Fibroblast of lung (primary cell): ENCODE results near the gene EEIG1. TPM values are rescaled to one million over a fixed set of nuclear protein-coding genes. Genes with fewer than 3 reads are reported as not detected.
A peak's percentile ranks its signal among the peaks of the same experiment; 100 is the strongest.

Source experiments
- DNase-seq, 2 donors: peaks; one replicate each; pipeline versions ENCODE4 v3.0.0 to v3.0.0-alpha.2; 2010; ENCODE audit warnings: low read depth in 2 of 2
- H2AFZ ChIP-seq: 2 replicates; pipeline ENCODE4 v1.5.1; 2012; ENCODE audit warnings: low read length, control low read depth, inconsistent platforms
- H3K27ac ChIP-seq: 2 replicates; pipeline ENCODE4 v1.5.1; 2011; ENCODE audit warnings: low read length, control low read depth; ENCODE audit not compliant: insufficient read depth
- H3K27me3 ChIP-seq: 2 replicates; pipeline ENCODE4 v1.5.1; 2011; ENCODE audit warnings: mild to moderate bottlenecking, low read length; ENCODE audit not compliant: control insufficient read depth, insufficient read depth
- H3K36me3 ChIP-seq: 2 replicates; pipeline ENCODE4 v1.5.1; 2011; ENCODE audit warnings: low read length; ENCODE audit not compliant: control insufficient read depth, insufficient read depth
- H3K4me1 ChIP-seq: 2 replicates; pipeline ENCODE4 v1.5.1; 2011; ENCODE audit warnings: low read length; ENCODE audit not compliant: control insufficient read depth, insufficient read depth; ENCODE audit errors: extremely low read depth
- H3K4me2 ChIP-seq: 2 replicates; pipeline ENCODE4 v1.5.1; 2011; ENCODE audit warnings: low read length, control low read depth; ENCODE audit not compliant: insufficient read depth; ENCODE audit errors: extremely low read depth
- H3K4me3 ChIP-seq, 4 experiments: fragments of 200-600 bp in 1 of 4; sonication (generic) in 1 of 4; replicated peaks in 1 of 4; 2 replicates each; pipeline ENCODE4 v1.5.1; 2011 to 2016; ENCODE audit warnings: low read length in 4 of 4, low read depth in 3 of 4, mild to moderate bottlenecking in 3 of 4, control low read depth in 2 of 4, inconsistent platforms in 1 of 4, mixed read lengths in 1 of 4; ENCODE audit not compliant: insufficient read depth in 1 of 4; ENCODE audit errors: control extremely low read depth in 1 of 4
- H3K79me2 ChIP-seq: 2 replicates; pipeline ENCODE4 v1.5.1; 2012; ENCODE audit warnings: mild to moderate bottlenecking, low read length, inconsistent platforms; ENCODE audit not compliant: control insufficient read depth, insufficient read depth
- H3K9ac ChIP-seq: 2 replicates; pipeline ENCODE4 v1.5.1; 2011; ENCODE audit warnings: mild to moderate bottlenecking, low read length, control low read depth; ENCODE audit not compliant: insufficient read depth
- H3K9me3 ChIP-seq: 2 replicates; pipeline ENCODE4 v1.5.1; 2012; ENCODE audit warnings: low read depth, low read length; ENCODE audit not compliant: control insufficient read depth, insufficient read depth
- H4K20me1 ChIP-seq: 2 replicates; pipeline ENCODE4 v1.5.1; 2011; ENCODE audit warnings: low read length; ENCODE audit not compliant: control insufficient read depth, insufficient read depth; ENCODE audit errors: extremely low read depth
- EZH2 ChIP-seq: IDR thresholded peaks from 2 replicates; pipeline ENCODE4 v1.5.1; 2012; ENCODE audit warnings: low read length, control low read depth, mild to moderate bottlenecking; ENCODE audit errors: missing control alignments
- polyA plus RNA-seq, 2 donors: library from polyadenylated mRNA; depleted of rRNA in 1 of 2; stranded (reverse) in 1 of 2; unstranded in 1 of 2; fragments of >200 nt; gene quantifications; 2 replicates each; pipeline ENCODE4 v1.2.1, GENCODE V29; 2011 to 2012; ENCODE audit warnings: missing spikeins in 1 of 2
- total RNA-seq: library from RNA; depleted of rRNA; stranded (reverse); fragments of >200 nt; gene quantifications from 2 replicates; pipeline ENCODE4 v1.2.1, GENCODE V29; 2014
- TF ChIP-seq, protein P1 (sequence below), 2 donors: IDR thresholded peaks in 1 of 2; conservative IDR thresholded peaks in 1 of 2; 1 replicate in 1 of 2; 2 replicates in 1 of 2; pipeline ENCODE4 v1.5.1; 2011 to 2012; ENCODE audit warnings: low read length in 2 of 2, control low read depth in 1 of 2, inconsistent platforms in 1 of 2, low read depth in 1 of 2, mild to moderate bottlenecking in 1 of 2

The EEIG1 gene
- total and polyA plus RNA-seq, 2 donors (not counting 1 experiment from before 2014, with no cell fraction given): 12.8 to 13.2 TPM

DNA sequence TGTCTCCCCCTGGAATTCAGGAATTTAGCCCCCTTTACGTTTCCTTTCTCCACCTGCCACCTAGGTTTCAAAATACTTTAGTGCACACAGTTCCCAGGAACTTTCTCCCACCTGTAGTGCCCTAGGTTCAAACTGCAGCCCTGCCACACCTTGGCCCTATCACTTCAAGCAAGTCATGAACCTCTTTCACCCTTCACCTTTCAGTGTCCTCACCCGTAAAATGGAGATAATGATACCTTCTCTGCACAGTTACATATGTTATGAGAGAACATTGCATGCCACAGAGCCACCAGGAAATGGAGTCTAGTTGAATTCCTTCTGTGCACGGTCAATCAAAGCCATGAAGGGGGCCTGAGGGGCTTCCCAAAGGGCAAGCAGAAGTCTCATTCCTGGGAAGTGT lies 9.8 kb upstream of the EEIG1 start:
- DNase-seq: no peak
- Histone ChIP-seq H2AFZ (no peak overlapping the region), H4K20me1 (no peaks in the 10 kb centered on the region), H3K4me2 (no peak overlapping the region), H3K9me3 (no peaks in the 10 kb centered on the region), H3K9ac (no peak overlapping the region), H3K27ac (no peak overlapping the region), H3K36me3 (no peaks in the 10 kb centered on the region), H3K27me3 (no peaks in the 10 kb centered on the region), H3K4me3 (no peak overlapping the region), H3K79me2 (no peaks in the 10 kb centered on the region), H3K4me1 (peaks cover 3% of the 10 kb centered on the region)
- no peak for TF ChIP-seq EZH2
- TF ChIP-seq, protein P1, sequence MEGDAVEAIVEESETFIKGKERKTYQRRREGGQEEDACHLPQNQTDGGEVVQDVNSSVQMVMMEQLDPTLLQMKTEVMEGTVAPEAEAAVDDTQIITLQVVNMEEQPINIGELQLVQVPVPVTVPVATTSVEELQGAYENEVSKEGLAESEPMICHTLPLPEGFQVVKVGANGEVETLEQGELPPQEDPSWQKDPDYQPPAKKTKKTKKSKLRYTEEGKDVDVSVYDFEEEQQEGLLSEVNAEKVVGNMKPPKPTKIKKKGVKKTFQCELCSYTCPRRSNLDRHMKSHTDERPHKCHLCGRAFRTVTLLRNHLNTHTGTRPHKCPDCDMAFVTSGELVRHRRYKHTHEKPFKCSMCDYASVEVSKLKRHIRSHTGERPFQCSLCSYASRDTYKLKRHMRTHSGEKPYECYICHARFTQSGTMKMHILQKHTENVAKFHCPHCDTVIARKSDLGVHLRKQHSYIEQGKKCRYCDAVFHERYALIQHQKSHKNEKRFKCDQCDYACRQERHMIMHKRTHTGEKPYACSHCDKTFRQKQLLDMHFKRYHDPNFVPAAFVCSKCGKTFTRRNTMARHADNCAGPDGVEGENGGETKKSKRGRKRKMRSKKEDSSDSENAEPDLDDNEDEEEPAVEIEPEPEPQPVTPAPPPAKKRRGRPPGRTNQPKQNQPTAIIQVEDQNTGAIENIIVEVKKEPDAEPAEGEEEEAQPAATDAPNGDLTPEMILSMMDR (conservative IDR thresholded peaks at IDR 0.05 in 1 of 2, IDR thresholded peaks at IDR 0.05 in 1 of 2; ENCODE audit: low read depth in 1 of 2, low read length in 2 of 2): no peak

DNA sequence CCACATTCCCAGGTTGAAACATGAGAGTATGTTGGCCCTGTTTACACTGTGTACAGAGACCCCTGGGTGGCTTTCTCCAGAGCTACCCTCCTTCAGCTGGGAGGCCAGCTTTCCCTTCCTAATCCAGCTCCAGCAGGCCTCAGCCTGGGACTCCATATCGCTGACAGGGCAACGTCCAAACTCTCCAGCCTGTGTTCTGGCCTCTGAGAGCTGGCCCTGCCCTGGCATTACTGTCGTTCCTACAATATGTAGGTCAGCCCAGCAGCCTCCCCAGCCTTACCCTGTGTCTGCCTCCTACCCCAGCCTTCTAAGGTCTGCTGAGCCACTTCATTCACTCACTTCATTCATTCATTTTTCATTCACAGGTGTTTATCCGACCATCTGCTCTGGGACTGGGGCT lies 8.3 kb upstream of the EEIG1 start:
- Histone ChIP-seq H3K36me3 (no peaks in the 10 kb centered on the region), H3K27ac (no peak overlapping the region), H4K20me1 (no peaks in the 10 kb centered on the region), H3K4me3 (no peak overlapping the region), H2AFZ (no peak overlapping the region), H3K79me2 (no peaks in the 10 kb centered on the region), H3K4me2 (no peak overlapping the region), H3K27me3 (no peaks in the 10 kb centered on the region), H3K4me1 (peaks cover 3% of the 10 kb centered on the region), H3K9me3 (no peaks in the 10 kb centered on the region), H3K9ac (no peak overlapping the region)
- no peak for DNase-seq
- TF ChIP-seq, protein P1 (conservative IDR thresholded peaks at IDR 0.05 in 1 of 2, IDR thresholded peaks at IDR 0.05 in 1 of 2; ENCODE audit: low read depth in 1 of 2, low read length in 2 of 2): no peak
- no peak for TF ChIP-seq EZH2

DNA sequence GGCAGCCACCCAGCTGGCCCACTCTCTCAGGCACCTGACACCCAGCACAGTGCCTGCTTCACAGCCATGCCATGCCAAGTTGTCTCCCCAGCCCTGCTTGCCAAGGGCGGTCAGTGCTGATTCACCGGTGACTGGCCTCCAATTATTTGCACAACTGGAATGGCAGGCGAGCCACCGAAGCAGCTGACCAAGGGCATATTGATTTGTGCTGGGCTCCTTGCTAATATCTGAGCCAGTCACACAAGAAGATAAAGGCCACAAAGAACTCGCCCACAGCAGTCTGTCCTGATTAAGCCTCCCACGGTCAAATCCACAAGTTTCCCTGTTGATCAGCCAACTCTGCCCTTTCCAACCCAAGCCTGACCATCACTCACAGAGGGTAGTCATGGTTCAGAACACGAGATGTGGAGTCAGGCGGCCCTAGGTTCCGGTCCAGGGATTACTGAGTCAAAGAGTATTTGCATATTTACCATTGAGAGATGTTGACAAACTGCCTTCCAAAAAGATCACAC lies 6.4 kb upstream of the EEIG1 start:
- Histone ChIP-seq H3K9me3 (no peaks in the 10 kb centered on the region), H3K27ac (no peak overlapping the region), H3K9ac (no peak overlapping the region), H3K4me1 (peaks cover 3% of the 10 kb centered on the region), H3K79me2 (no peaks in the 10 kb centered on the region), H3K4me2 (no peak overlapping the region), H3K4me3 (no peak overlapping the region), H3K27me3 (no peaks in the 10 kb centered on the region), H4K20me1 (no peaks in the 10 kb centered on the region), H2AFZ (no peak overlapping the region), H3K36me3 (no peaks in the 10 kb centered on the region)
- DNase-seq: peak in 1 of 2 donors; percentile 70
- TF ChIP-seq, protein P1 (conservative IDR thresholded peaks at IDR 0.05 in 1 of 2, IDR thresholded peaks at IDR 0.05 in 1 of 2; ENCODE audit: low read depth in 1 of 2, low read length in 2 of 2): no peak
- TF ChIP-seq EZH2: no peak
